Osteocyte (in vitro differentiated cells): ENCODE results near the gene DLG2. TPM values are rescaled to one million over a fixed set of nuclear protein-coding genes. Genes with fewer than 3 reads are reported as not detected.

Source experiments
- DNase-seq: peaks from one replicate; pipeline ENCODE4 v3.0.0; 2021; ENCODE audit warnings: mixed read lengths; ENCODE audit not compliant: unreplicated experiment; ENCODE audit errors: extremely low spot score
- H3K27ac Mint-ChIP-seq: one replicate; pipeline ENCODE4 v1.8.0; 2021; ENCODE audit warnings: mild to moderate bottlenecking, mixed read lengths; ENCODE audit not compliant: unreplicated experiment
- H3K27me3 Mint-ChIP-seq: one replicate; pipeline ENCODE4 v1.8.0; 2021; ENCODE audit warnings: mixed read lengths; ENCODE audit not compliant: unreplicated experiment
- H3K36me3 Mint-ChIP-seq: one replicate; pipeline ENCODE4 v1.8.0; 2021; ENCODE audit warnings: mixed read lengths; ENCODE audit not compliant: unreplicated experiment
- H3K4me1 Mint-ChIP-seq: one replicate; pipeline ENCODE4 v1.8.0; 2021; ENCODE audit warnings: mixed read lengths; ENCODE audit not compliant: unreplicated experiment
- H3K4me3 Mint-ChIP-seq: one replicate; pipeline ENCODE4 v1.8.0; 2021; ENCODE audit warnings: mild to moderate bottlenecking, moderate library complexity, mixed read lengths; ENCODE audit not compliant: unreplicated experiment
- H3K9me3 Mint-ChIP-seq: one replicate; pipeline ENCODE4 v1.8.0; 2021; ENCODE audit warnings: mixed read lengths; ENCODE audit not compliant: unreplicated experiment
- total RNA-seq: library from RNA; stranded (reverse); gene quantifications from 2 replicates; pipeline ENCODE4 v1.2.1, GENCODE V29; 2021
- TF ChIP-seq, protein P1 (sequence below): fragments of 200-600 bp; sonication (generic); IDR thresholded peaks from 2 replicates; pipeline ENCODE4 v1.5.0; 2021; ENCODE audit warnings: antibody characterized with exemption, mild to moderate bottlenecking, moderate library complexity

Gene DLG2
- total RNA-seq, 1 donor from 2014 or later: 2.1 TPM

DNA sequence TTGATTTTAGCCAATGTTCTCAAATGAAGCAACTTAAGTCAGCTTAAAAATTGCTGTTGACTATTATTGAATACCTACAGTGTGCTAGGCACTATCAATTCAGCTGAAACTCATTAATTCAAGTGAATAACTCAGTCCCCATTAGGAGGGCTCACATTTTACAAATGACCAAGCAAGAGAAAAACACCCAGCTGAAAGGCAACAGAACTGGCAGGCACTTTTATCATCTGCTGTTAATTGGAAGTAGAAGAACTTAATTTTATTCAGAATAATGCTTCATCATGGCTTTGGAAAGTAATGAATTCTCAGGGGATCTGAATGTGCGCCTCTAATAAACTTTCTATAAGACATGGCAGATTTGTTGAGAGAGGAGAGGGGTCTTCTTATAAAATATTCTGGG lies 1066.9 kb downstream of the DLG2 start:
- H3K4me1 Mint-ChIP-seq: no peaks in the 10 kb centered on the region
- H3K9me3 Mint-ChIP-seq: no peaks in the 10 kb centered on the region
- no peak overlapping the region for H3K4me3 Mint-ChIP-seq
- DNase-seq: no peak
- peaks cover 8% of the 10 kb centered on the region for H3K27me3 Mint-ChIP-seq
- no peaks in the 10 kb centered on the region for H3K36me3 Mint-ChIP-seq
- TF ChIP-seq, protein P1, sequence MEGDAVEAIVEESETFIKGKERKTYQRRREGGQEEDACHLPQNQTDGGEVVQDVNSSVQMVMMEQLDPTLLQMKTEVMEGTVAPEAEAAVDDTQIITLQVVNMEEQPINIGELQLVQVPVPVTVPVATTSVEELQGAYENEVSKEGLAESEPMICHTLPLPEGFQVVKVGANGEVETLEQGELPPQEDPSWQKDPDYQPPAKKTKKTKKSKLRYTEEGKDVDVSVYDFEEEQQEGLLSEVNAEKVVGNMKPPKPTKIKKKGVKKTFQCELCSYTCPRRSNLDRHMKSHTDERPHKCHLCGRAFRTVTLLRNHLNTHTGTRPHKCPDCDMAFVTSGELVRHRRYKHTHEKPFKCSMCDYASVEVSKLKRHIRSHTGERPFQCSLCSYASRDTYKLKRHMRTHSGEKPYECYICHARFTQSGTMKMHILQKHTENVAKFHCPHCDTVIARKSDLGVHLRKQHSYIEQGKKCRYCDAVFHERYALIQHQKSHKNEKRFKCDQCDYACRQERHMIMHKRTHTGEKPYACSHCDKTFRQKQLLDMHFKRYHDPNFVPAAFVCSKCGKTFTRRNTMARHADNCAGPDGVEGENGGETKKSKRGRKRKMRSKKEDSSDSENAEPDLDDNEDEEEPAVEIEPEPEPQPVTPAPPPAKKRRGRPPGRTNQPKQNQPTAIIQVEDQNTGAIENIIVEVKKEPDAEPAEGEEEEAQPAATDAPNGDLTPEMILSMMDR: no peak
- no peak overlapping the region for H3K27ac Mint-ChIP-seq

DNA sequence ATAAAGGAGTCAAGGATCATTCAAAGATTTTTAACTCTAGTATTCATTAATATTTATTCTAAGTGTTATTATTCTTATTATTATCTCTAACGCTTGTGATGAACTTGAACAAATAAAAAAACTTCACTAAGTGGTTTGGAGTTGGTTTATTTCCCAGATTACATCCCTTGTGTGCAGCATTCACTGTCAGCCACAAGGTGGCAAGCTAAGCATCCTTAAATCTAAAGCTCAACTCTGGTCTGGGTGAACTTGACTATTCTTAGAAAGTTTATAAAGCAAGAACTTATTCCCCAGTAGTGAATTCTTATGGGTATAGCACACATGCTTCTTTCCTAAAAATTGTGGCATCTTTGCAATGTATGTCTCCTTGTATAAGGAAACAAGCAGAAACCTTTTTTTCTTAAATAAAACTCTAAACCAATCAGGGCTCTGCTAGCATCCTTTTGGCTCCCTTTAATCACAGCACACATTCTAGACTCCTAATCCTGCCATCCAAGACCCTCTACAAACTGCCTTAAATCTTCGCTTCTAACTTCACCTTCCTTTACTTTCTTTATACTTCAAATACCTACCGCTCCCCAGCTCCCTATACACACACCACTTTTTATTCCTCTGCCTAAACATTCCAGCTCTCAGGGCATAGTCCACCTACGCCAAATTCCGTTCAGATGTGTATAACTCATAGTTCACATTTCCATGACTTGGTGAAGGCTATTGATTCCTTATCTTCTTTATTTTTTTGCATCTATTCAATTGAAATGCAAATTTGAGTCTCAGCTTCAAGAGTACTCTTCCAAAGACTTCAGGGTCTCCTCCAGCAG lies 1068.8 kb downstream of the DLG2 start:
- Mint-ChIP-seq H3K4me1 (no peaks in the 10 kb centered on the region), H3K4me3 (no peak overlapping the region), H3K27me3 (peaks cover 8% of the 10 kb centered on the region), H3K27ac (no peak overlapping the region), H3K36me3 (no peaks in the 10 kb centered on the region), H3K9me3 (no peaks in the 10 kb centered on the region)
- no peak for DNase-seq
- TF ChIP-seq, protein P1: peak; percentile 84

DNA sequence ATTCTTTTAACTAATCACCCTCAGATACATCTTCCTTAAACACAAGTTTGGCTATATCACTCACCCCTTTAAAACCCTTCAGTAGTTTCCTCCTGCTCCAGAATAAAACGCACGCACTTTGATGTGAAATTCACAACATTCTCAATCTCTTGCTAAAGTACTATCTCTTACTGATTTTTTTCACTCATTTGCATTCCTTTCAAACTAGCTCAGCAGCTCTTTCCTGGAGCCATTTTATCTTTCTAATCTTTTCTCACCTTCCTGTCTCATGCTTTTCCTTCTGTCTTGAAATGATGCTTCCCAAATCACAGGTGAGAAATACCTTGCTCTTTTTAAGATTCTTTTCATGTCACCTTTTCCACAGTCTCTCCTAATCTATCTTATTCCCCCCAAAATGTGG lies 1074.4 kb downstream of the DLG2 start:
- TF ChIP-seq, protein P1: no peak
- Mint-ChIP-seq H3K27me3 (peaks cover 2% of the 10 kb centered on the region), H3K27ac (no peak overlapping the region), H3K36me3 (no peaks in the 10 kb centered on the region), H3K4me3 (no peak overlapping the region), H3K4me1 (no peaks in the 10 kb centered on the region), H3K9me3 (no peaks in the 10 kb centered on the region)
- no peak for DNase-seq

DNA sequence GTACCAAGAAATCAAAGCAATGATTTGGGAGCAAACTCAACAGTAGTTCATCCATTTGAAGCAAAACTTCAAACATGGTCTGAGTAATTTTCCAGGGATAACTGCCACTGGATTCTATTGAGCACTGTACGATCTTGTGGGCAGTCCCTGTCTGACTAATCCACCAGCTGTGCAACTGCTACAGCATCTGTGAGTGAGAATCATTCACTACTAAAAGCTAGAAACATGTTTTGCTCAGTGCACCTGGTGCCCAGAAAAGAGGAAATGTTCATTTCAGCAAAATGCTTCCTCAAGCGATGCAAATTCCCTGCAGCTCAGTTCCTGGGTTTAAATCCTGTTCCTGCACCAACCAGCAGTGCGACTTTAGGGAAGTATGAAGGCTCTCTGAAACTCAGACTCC lies 1077.9 kb downstream of the DLG2 start:
- peaks cover 4% of the 10 kb centered on the region for H3K9me3 Mint-ChIP-seq
- no peak overlapping the region for H3K27ac Mint-ChIP-seq
- DNase-seq: no peak
- no peaks in the 10 kb centered on the region for H3K36me3 Mint-ChIP-seq
- H3K4me1 Mint-ChIP-seq: no peaks in the 10 kb centered on the region
- H3K27me3 Mint-ChIP-seq: peaks cover 5% of the 10 kb centered on the region
- TF ChIP-seq, protein P1: no peak
- no peak overlapping the region for H3K4me3 Mint-ChIP-seq

DNA sequence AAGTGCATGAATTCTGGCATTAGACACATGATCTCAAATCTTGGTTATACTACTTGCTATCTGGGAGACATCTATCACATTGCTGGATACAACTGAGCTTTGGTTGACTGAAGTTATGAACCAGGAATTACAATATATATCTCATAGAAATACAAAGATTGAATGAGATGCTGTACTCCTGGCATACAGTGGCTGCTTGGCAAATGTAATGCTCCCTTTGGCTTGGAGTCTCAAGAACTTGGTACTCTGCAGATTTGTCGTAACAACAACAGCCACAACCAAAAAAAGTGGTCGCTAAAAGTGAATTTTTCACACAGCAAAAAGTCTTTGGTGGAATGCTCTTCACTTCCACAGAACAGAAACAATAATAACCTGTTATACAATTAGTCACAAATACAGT lies 1082.6 kb downstream of the DLG2 start:
- no peak for DNase-seq
- TF ChIP-seq, protein P1: no peak
- Mint-ChIP-seq H3K9me3 (peaks cover 4% of the 10 kb centered on the region), H3K27ac (no peak overlapping the region), H3K27me3 (peaks cover 2% of the 10 kb centered on the region), H3K4me1 (no peaks in the 10 kb centered on the region), H3K36me3 (no peaks in the 10 kb centered on the region), H3K4me3 (no peak overlapping the region)
